ENCODE data around the gene KCNH1. TPM values are rescaled to one million over a fixed set of nuclear protein-coding genes. Genes with fewer than 3 reads are reported as not detected.

KCNH1 gene
- total and polyA plus RNA-seq, 9 of the 15 experiments (the other 6 are each of a cell fraction or from before 2014, with no cell fraction given), result not detected

- TF ChIP-seq ZNF764 (CRISPR knock-in tag; IDR thresholded peaks at IDR 0.05; ENCODE audit: low read depth), result no peak
- no peak for TF ChIP-seq MTF1 (CRISPR knock-in tag; IDR thresholded peaks at IDR 0.05; ENCODE audit: borderline replicate concordance)
- no peak for TF ChIP-seq ZNF143 (CRISPR knock-in tag; IDR thresholded peaks at IDR 0.05)
- no peak for TF ChIP-seq STAT5B (CRISPR knock-in tag; IDR thresholded peaks at IDR 0.05)
- TF ChIP-seq LCOR (CRISPR knock-in tag; IDR thresholded peaks at IDR 0.05), result no peak
- no peak for TF ChIP-seq MTA2 (IDR thresholded peaks at IDR 0.05; ENCODE audit: low read depth)
- TF ChIP-seq NCOA4 (IDR thresholded peaks at IDR 0.05; ENCODE audit: partially characterized antibody), result no peak
- no peak for TF ChIP-seq BRCA1 (IDR thresholded peaks at IDR 0.05)
- no peak for TF ChIP-seq BRCA1 (CRISPR knock-in tag; IDR thresholded peaks at IDR 0.05)
- no peak for TF ChIP-seq E2F6 (IDR thresholded peaks at IDR 0.05; ENCODE audit: borderline replicate concordance in 1 of 2, extremely low read depth in 1 of 2, insufficient read depth in 1 of 2, insufficient read length in 1 of 2, low read depth in 1 of 2, low read length in 1 of 2, poor library complexity in 1 of 2, severe bottlenecking in 1 of 2)
These were observed 481.5 kb downstream of the KCNH1 start (continued) for GRCh38 chr1:210652329-210652954.

- H3K9me1 ChIP-seq (ENCODE audit: control insufficient read depth, insufficient read depth, low read length), result no peaks in the 10 kb centered on the region
- H3K4me3 ChIP-seq, result no peak overlapping the region
- ATAC-seq, result no peak
- no peaks in the 10 kb centered on the region for H3K4me1 ChIP-seq (replicated peaks in 1 of 2; ENCODE audit: control insufficient read depth in 2 of 2, insufficient read depth in 2 of 2, low read length in 2 of 2)
- no peak overlapping the region for H2AFZ ChIP-seq (ENCODE audit: low read depth, low read length)
- no peak for DNase-seq (ENCODE audit: extremely low read depth in 1 of 4, low spot score in 3 of 4)
- H4K20me1 ChIP-seq (replicated peaks; ENCODE audit: control insufficient read depth, insufficient read depth, low read length), result no peaks in the 10 kb centered on the region
- 0% methylated on average over 2 of the region's 2 CpGs for WGBS (ENCODE audit: insufficient coverage, low coverage, missing lambda C conversion rate)
- ChIA-PET POLR2A (no interaction called here), CTCF (ENCODE audit: low intra/inter-chr PET ratio) (no interaction called here)
- intact Hi-C loops (cut with micrococcal nuclease) (no loop called here), in situ Hi-C loops (cut with MboI) (no loop called here)
- peaks cover 4% of the 10 kb centered on the region for H3K9me3 ChIP-seq (replicated peaks; ENCODE audit: control insufficient read depth, insufficient read depth, low read depth, low read length)
- no peaks in the 10 kb centered on the region for H3K79me2 ChIP-seq (ENCODE audit: control insufficient read depth, insufficient read depth, low read length)
- FAIRE-seq, result no peak
- H3K36me3 ChIP-seq (ENCODE audit: control insufficient read depth, insufficient read depth, low read length), result no peaks in the 10 kb centered on the region
- H3K27ac ChIP-seq (ENCODE audit: extremely low read depth, low read depth, low read length), result no peak overlapping the region
- no TSS peak for BruUV-seq (replicated peaks)
- H3K4me2 ChIP-seq (ENCODE audit: insufficient read depth, low read length), result no peak overlapping the region
- no peak overlapping the region for H3K9ac ChIP-seq (ENCODE audit: insufficient read depth in 1 of 2, low read depth in 2 of 2, low read length in 2 of 2)
- H3K27me3 ChIP-seq (ENCODE audit: control insufficient read depth in 2 of 2, insufficient read depth in 2 of 2, low read length in 2 of 2), result peaks cover 0 to 4% of the 10 kb centered on the region in 2 experiments; a peak in 2 of 5 replicates
- TF ChIP-seq TRIM24 (IDR thresholded peaks at IDR 0.05), result no peak
- TF ChIP-seq CHD4 (IDR thresholded peaks at IDR 0.05; ENCODE audit: insufficient read depth, insufficient replicate concordance, low read depth, low read length, poor library complexity, severe bottlenecking), result no peak
- TF ChIP-seq SRF (CRISPR knock-in tag; IDR thresholded peaks at IDR 0.05), result no peak
- no peak for TF ChIP-seq MCM2 (IDR thresholded peaks at IDR 0.05; ENCODE audit: low read depth)
- no peak for TF ChIP-seq ZNF551 (CRISPR knock-in tag; IDR thresholded peaks at IDR 0.05)
- no peak for TF ChIP-seq TAF1 (IDR thresholded peaks at IDR 0.05; ENCODE audit: control insufficient read depth, extremely low read depth, insufficient read depth, low read length, severe bottlenecking)
- no peak for TF ChIP-seq RAD21 (CRISPR knock-in tag; conservative IDR thresholded peaks at IDR 0.05 in 1 of 2, IDR thresholded peaks at IDR 0.05 in 1 of 2)
- no peak for TF ChIP-seq FOXO4 (CRISPR knock-in tag; IDR thresholded peaks at IDR 0.05)
- no peak for TF ChIP-seq ARHGAP35 (IDR thresholded peaks at IDR 0.05; ENCODE audit: partially characterized antibody)
These were observed 483.5 kb downstream of the KCNH1 start for GRCh38 chr1:210650403-210650802.
